Measurements from ENCODE around the gene PARD3B.

- TF ChIP-seq KAT2A (conservative IDR thresholded peaks at IDR 0.05; ENCODE audit: control insufficient read depth, low read depth, low read length) (no peak), CTCF (IDR thresholded peaks at IDR 0.05 in 2 of 3, conservative IDR thresholded peaks at IDR 0.05 in 1 of 3; ENCODE audit: control insufficient read depth in 2 of 3, extremely low read depth in 1 of 3, insufficient read depth in 1 of 3, low read depth in 3 of 3, low read length in 3 of 3) (no peak), LARP7 (IDR thresholded peaks at IDR 0.05) (no peak), IRF4 (IDR thresholded peaks at IDR 0.05; ENCODE audit: low read depth, low read length) (no peak), RBBP5 (conservative IDR thresholded peaks at IDR 0.05) (no peak)
These were observed 41.3 kb downstream of the PARD3B start for GRCh38 chr2:204586444-204587180.
